AG09319 (cell line): ENCODE data around the gene CHN1.

ENCODE experiments used
- DNase-seq: peaks from one replicate; pipeline ENCODE4 v3.0.0-alpha.2; 2010; ENCODE audit warnings: low read depth; ENCODE audit errors: extremely low read depth
- TF ChIP-seq, protein P1 (sequence below): IDR thresholded peaks from 2 replicates; pipeline ENCODE4 v1.5.1; 2011; ENCODE audit warnings: low read depth, mild to moderate bottlenecking, inconsistent platforms, low read length, moderate library complexity

Gene CHN1

GRCh38 chr2:175010848-175011254, 5.7 kb upstream of the CHN1 start:
- DNase-seq, result no peak
- TF ChIP-seq, protein P1, sequence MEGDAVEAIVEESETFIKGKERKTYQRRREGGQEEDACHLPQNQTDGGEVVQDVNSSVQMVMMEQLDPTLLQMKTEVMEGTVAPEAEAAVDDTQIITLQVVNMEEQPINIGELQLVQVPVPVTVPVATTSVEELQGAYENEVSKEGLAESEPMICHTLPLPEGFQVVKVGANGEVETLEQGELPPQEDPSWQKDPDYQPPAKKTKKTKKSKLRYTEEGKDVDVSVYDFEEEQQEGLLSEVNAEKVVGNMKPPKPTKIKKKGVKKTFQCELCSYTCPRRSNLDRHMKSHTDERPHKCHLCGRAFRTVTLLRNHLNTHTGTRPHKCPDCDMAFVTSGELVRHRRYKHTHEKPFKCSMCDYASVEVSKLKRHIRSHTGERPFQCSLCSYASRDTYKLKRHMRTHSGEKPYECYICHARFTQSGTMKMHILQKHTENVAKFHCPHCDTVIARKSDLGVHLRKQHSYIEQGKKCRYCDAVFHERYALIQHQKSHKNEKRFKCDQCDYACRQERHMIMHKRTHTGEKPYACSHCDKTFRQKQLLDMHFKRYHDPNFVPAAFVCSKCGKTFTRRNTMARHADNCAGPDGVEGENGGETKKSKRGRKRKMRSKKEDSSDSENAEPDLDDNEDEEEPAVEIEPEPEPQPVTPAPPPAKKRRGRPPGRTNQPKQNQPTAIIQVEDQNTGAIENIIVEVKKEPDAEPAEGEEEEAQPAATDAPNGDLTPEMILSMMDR, result no peak

DNA sequence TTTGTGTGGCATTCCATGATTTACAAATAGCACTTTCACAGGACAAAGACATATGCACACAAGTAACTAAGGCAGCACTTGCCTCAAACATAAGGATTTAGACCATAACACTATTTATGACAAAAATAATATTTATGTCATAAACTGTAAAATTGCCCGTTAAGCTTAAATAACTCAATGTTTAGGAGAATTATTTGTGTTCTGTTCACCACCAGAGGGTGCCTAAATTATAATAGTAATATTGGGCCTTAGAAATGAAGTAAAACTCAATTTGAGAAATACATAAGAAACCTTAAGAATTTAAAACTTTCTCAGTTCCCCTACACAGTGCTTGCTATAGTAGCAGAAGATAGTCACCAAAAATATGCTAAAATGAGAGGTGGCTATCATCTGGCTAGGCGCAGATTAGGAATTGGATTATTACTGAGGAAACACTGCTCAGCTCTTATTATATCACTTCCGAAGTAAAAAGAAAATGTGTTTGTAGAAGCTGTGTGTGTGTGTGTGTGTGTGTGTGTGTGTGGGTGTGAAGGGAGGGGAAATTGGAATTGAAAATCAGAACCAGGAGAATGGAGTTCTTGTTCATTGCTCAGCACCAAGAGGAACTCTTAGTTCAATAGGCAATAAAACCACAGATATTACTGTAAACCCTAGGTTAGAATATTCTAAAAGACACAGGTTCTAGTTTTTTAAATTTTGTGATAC, 4.9 kb upstream of the CHN1 start:
- TF ChIP-seq, protein P1, result no peak; the same call in 1 of the 2 replicates
- DNase-seq, result no peak

DNA sequence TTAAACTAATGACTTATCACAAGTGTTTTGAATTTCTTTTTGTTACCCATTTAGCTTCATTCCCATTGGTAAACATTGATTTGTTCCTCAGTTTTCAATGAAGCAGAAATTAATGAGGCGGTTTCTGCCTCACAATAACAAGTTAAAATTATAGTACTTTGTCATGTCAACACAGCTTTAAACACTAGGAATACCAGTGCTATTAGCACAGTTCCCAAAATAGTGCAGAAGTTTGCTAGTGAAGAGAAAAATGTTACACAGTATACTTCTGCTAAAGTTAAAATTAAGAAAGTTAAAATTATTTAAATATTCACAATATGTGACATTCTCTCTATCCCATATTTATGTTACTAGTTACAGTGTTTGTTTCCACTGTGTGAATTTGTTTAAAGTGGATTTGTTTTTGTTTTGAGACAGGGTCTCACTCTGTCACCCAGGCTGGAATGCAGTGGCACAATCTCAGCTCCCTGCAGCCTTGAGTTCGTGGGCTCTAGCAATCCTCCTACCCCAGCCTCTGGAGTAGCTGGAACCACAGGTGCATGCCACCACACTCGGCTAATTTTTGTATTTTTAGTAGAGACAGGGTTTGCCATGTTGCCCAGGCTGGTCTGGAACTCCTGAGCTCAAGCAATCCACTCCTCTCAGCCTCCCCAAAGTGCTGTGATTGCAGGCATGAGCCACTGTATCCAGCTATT, 3.8 kb upstream of the CHN1 start:
- TF ChIP-seq, protein P1, result no peak
- DNase-seq, result no peak

- no peak for DNase-seq
- TF ChIP-seq, protein P1, result no peak
These were observed 2.8 kb upstream of the CHN1 start for GRCh38 chr2:175008009-175008408.

DNA sequence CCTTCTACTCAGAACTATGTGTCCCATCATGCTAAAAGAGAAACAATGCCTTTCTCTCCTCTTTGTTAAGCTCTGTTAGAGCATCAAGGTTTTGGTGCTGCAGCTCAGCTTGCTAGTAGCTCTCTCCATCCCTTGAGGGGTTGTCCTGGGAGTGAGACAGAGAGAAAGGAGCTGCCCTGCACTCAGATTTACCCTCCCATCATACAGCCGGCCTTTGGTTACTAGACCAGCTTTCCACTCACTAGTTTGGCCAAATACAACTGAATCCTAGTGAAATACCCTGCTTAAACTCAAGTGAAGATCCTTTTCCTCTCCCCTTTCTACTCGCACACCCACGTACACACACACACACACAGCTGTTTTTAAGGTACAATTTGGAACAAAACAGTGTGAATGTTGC, 2.3 kb upstream of the CHN1 start:
- DNase-seq, result no peak
- TF ChIP-seq, protein P1, result no peak

DNA sequence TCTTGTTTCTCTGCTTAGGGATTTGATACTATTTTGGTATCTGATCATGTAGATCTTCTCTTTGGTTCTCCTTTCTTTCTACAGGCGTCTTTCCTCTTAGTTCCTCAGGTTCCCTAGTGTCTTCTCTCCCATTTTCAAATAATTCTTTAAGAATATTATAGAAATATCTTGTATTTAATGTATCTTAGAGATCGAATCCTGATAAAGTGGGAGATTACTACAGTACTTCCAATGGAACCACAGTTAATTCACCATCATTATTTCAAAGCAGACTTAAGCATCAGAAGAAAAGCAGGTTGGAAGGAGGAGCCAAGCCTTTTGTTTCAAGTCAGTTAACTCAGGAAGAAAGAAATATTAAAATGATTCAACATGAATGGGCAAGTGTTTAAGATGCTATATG, 1.1 kb upstream of the CHN1 start:
- no peak for DNase-seq
- TF ChIP-seq, protein P1, result no peak

GRCh38 chr2:175005733-175006264, 618 bp upstream of the CHN1 start:
- TF ChIP-seq, protein P1, result no peak

More at GRCh38 chr2:175005733-175006264, 618 bp upstream of the CHN1 start:
- DNase-seq, result no peak
